Common myeloid progenitor, CD34-positive (primary cell): Measurements from ENCODE around the gene MAN2C1.
"Not testable (repeated sequence)": the region's sequence is repeated elsewhere in the genome, so short reads cannot be mapped to it uniquely, and the experiment has no call there.

Experiments
- CTCF ChIA-PET: fragments of 350-600 bp; sonication (Branson Sonifier 250); formaldehyde crosslinking; loops from one replicate; lab custom pipeline; 2021; ENCODE audit warnings: antibody characterized with exemption; lab: Charles Lee
- POLR2A ChIA-PET: fragments of 350-600 bp; sonication (Branson Sonifier 250); formaldehyde crosslinking; loops from one replicate; lab custom pipeline; 2021; ENCODE audit warnings: antibody characterized with exemption; lab: Charles Lee
- DNase-seq, 3 donors: peaks; one replicate each; pipeline versions ENCODE4 v3.0.0 to v3.0.0-alpha.2; 2013
- H3K27ac ChIP-seq, 2 experiments: 1 replicate in 1 of 2; 2 replicates in 1 of 2; pipeline ENCODE4 v1.7.0; 2013; ENCODE audit warnings: inconsistent platforms in 2 of 2, low read length in 2 of 2, mild to moderate bottlenecking in 2 of 2, low read depth in 1 of 2, moderate library complexity in 1 of 2; ENCODE audit not compliant: severe bottlenecking in 2 of 2, insufficient read depth in 1 of 2, poor library complexity in 1 of 2
- H3K27me3 ChIP-seq, 5 experiments: replicated peaks in 2 of 5; 1 replicate in 3 of 5; 2 replicates in 2 of 5; pipeline versions ENCODE4 v1.6.1 to v1.7.0; 2013; ENCODE audit warnings: low read length in 4 of 5, mild to moderate bottlenecking in 2 of 5, moderate library complexity in 2 of 5, inconsistent platforms in 1 of 5; ENCODE audit not compliant: insufficient read depth in 5 of 5, control insufficient read depth in 4 of 5
- H3K36me3 ChIP-seq, 4 experiments: 1 replicate in 2 of 4; 2 replicates in 2 of 4; pipeline versions ENCODE4 v1.6.1 to v1.7.0; 2013; ENCODE audit warnings: low read length in 3 of 4, control low read depth in 1 of 4, mild to moderate bottlenecking in 1 of 4; ENCODE audit not compliant: control insufficient read depth in 4 of 4, insufficient read depth in 4 of 4
- H3K4me1 ChIP-seq, 4 experiments: 1 replicate in 3 of 4; 2 replicates in 1 of 4; pipeline versions ENCODE4 v1.6.1 to v1.7.1; 2013; ENCODE audit warnings: low read length in 3 of 4, mild to moderate bottlenecking in 3 of 4, control low read depth in 1 of 4, inconsistent platforms in 1 of 4, moderate library complexity in 1 of 4; ENCODE audit not compliant: control insufficient read depth in 4 of 4, insufficient read depth in 4 of 4; ENCODE audit errors: control extremely low read depth in 1 of 4
- H3K4me3 ChIP-seq, 7 experiments: 1 replicate in 4 of 7; 2 replicates in 3 of 7; pipeline versions ENCODE4 v1.5.1 to v1.7.0; 2013; ENCODE audit warnings: mild to moderate bottlenecking in 7 of 7, low read length in 6 of 7, moderate library complexity in 6 of 7, inconsistent platforms in 2 of 7, low read depth in 2 of 7, control low read depth in 1 of 7; ENCODE audit not compliant: insufficient read depth in 4 of 7, control insufficient read depth in 1 of 7; ENCODE audit errors: extremely low read depth in 1 of 7
- H3K9me3 ChIP-seq, 5 experiments: 1 replicate in 4 of 5; 2 replicates in 1 of 5; pipeline versions ENCODE4 v1.6.1 to v1.7.1; 2013; ENCODE audit warnings: low read length in 4 of 5, mild to moderate bottlenecking in 2 of 5, inconsistent platforms in 1 of 5, low read depth in 1 of 5, moderate library complexity in 1 of 5; ENCODE audit not compliant: control insufficient read depth in 4 of 5, insufficient read depth in 2 of 5; ENCODE audit errors: control extremely low read depth in 1 of 5
- WGBS: methylation state at CpG from one replicate; pipeline ENCODE4 v1.1.5; 2013; ENCODE audit not compliant: insufficient coverage; 5-methylcytosine and 5-hydroxymethylcytosine counted together

MAN2C1 gene

DNA sequence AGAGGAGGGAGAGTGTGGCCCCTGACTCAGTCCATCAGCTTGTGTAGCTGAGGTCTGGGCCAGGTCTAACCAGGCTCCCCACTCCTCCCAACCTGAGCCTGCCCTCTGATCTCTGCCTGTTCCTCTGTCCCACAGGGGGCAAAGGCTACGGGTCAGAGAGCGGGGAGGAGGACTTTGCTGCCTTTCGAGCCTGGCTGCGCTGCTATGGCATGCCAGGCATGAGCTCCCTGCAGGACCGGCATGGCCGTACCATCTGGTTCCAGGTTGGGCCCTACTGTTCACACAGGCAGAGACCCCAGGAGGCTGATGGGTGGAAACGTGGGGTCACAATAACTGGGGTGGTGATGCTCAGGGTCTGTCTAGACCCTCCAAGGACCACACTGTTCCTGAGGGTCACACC lies 14.8 kb downstream of the MAN2C1 start:
- WGBS: 97% methylated on average over 7 of the region's 7 CpGs
- no peak for DNase-seq
- no peak overlapping the region for H3K27ac ChIP-seq
- H3K36me3 ChIP-seq: peaks cover 1 to 35% (median 31%) of the 10 kb centered on the region in 4 experiments
- peaks cover 0 to 5% (median 0%) of the 10 kb centered on the region in 5 experiments for H3K27me3 ChIP-seq
- peaks cover 0 to 14% (median 9%) of the 10 kb centered on the region in 4 experiments for H3K4me1 ChIP-seq
- peaks cover 0 to 27% (median 16%) of the 10 kb centered on the region in 5 experiments for H3K9me3 ChIP-seq
- CTCF ChIA-PET: interaction anchor here (0.8 to 3.9 kb wide), 2 partner anchors 12 to 14 kb away, joined by 3 to 25 read pairs; partner anchors contain the start of gene MAN2C1
- POLR2A ChIA-PET: no interaction called here
- no peak overlapping the region for H3K4me3 ChIP-seq

DNA sequence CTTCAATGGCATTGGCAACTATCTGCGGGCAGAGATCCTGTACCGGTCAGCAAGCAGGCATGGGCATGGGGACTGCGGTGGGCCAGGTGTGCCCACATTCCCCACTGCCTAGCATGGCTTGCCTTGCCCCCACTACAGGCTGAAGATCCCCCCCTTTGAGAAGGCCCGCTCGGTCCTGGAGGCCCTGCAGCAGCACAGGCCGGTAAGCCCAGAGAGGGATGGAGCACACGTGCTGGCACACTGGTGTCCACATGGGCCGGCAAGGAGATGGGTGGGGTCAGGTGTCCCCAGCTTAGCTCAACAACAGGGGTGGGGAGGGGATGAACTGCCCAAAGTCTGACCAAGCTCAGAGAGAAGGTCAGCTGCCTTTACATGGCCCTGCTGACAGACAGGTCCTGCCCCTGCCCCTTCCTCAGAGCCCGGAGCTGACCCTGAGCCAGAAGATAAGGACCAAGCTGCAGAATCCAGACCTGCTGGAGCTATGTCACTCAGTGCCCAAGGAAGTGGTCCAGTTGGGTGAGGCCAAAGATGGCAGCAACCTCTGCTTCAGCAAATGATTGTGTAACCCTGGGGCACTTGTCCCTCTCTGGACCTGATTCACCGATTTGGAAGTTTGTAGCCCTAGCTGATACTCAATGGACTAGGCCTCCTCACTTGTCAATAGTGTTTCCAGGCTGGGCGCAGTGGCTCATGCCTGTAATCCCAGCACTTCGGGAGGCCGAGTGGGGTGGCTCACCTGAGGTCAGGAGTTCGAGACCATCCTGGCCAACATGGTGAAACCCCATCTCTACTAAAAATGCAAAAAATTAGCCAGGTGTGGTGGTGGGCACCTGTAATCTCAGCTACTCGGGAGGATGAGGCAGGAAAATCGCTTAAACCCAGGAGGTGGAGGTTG lies 16.0 kb downstream of the MAN2C1 start:
- no peak for DNase-seq
- WGBS: 98% methylated on average over 14 of the region's 16 CpGs
- Histone ChIP-seq H3K9me3 (peaks cover 0 to 30% (median 19%) of the 10 kb centered on the region in 5 experiments), H3K36me3 (peaks cover 0 to 27% (median 23%) of the 10 kb centered on the region in 4 experiments), H3K27me3 (peaks cover 0 to 16% (median 4%) of the 10 kb centered on the region in 5 experiments), H3K4me3 (no peak overlapping the region), H3K27ac (no peak overlapping the region), H3K4me1 (peaks cover 0 to 26% (median 20%) of the 10 kb centered on the region in 4 experiments)
- POLR2A ChIA-PET: interaction anchor here (0.6 to 1.5 kb wide), 2 partner anchors 10 to 15 kb away, joined by 3 to 4 read pairs; no protein-coding TSS in a partner anchor
- CTCF ChIA-PET: interaction anchor here (0.6 to 3.9 kb wide), 2 partner anchors 15 to 258 kb away, joined by 3 to 25 read pairs; partner anchors contain the start of gene MAN2C1

DNA sequence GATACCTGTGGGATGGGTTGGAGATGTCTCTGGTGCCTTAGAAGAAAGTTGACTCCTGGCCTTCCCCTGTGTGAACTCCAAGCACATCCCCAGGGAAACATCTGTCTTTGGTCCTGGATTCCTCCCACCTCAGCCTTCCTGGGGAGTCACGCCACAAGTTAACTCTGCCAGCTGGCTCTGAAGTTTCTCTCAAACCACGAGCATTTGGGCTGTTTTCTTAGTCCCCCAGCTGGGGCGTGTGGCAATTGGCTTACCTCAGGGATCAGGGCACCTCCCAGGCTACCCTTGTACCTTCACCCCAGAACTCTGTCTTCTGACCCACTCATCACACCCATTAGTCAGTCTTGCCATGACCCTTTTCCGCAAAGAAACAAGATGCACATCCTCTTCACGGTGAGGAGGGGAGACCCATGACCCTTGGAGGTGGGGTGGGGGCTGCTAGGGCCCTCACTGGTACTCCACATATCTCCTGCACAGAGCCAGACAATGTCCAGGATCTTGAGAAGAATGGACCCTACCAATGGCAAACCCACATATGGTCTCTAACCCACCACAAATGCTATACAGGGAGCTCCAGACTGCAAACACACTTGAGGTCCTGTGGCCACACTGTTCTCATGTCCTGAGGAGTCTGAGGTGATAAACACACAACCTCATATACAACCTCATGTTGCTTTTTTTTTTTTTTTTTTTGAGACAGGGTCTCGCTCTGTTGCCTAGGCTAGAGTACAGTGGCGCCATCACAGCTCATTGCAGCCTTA lies 17.6 kb downstream of the MAN2C1 start:
- DNase-seq: peak in 1 of 3 donors; percentile 15
- Histone ChIP-seq H3K27me3 (peaks cover 0 to 26% (median 4%) of the 10 kb centered on the region in 5 experiments), H3K4me3 (peak overlapping the region in 1 of 7 experiments; percentile 16), H3K4me1 (peaks cover 7 to 35% (median 29%) of the 10 kb centered on the region in 4 experiments), H3K36me3 (peaks cover 0 to 19% (median 12%) of the 10 kb centered on the region in 4 experiments), H3K9me3 (peaks cover 0 to 30% (median 19%) of the 10 kb centered on the region in 5 experiments), H3K27ac (no peak overlapping the region)
- ChIA-PET CTCF (interaction anchor here (0.6 to 3.9 kb wide), 3 partner anchors 12 to 241 kb away, joined by 3 to 25 read pairs (median 3); partner anchors contain the start of gene MAN2C1), POLR2A (no interaction called here)
- WGBS: 70% methylated on average over 3 of the region's 7 CpGs

DNA sequence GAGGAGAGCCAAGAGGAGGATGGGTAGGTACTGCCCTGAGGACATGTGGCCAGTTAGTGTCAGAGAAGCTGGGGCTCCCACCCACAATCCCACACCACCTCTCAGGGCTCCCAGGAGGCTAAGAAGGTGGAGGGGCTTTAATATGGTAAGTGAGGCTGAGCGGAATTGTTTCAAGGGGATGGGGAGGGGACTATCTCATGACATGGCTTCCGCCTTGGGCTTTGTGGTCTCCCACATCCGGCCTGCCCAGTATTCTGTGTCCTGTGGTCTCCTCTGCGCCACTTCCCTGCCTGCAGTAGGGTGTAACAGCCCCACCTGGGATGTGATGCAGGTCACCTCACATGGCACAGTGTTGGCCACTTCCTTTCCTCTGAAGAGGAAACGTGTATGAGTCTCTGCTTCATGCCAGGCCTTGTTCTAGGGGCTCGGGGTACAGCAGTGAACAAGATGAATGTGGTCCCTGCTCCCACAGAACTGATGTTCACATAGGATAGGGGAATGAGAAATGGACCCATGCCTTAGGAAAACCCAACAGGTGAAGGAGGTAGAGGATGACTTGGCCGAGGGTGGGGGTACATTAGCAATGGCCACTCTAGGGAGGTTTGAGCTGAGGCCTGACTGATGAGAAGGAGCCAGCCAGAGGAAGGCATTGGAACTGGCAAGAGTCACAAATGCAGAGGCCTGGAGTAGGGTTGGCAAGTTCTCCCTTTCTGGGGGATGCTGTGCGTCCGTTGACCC lies 18.4 kb downstream of the MAN2C1 start:
- ChIA-PET CTCF (no interaction called here), POLR2A (no interaction called here)
- peaks cover 7 to 35% (median 29%) of the 10 kb centered on the region in 4 experiments for H3K4me1 ChIP-seq
- peaks cover 0 to 26% (median 4%) of the 10 kb centered on the region in 5 experiments for H3K27me3 ChIP-seq
- peaks cover 0 to 30% (median 19%) of the 10 kb centered on the region in 5 experiments for H3K9me3 ChIP-seq
- H3K36me3 ChIP-seq: peaks cover 0 to 12% (median 7%) of the 10 kb centered on the region in 4 experiments
- no peak overlapping the region for H3K27ac ChIP-seq
- no peak overlapping the region for H3K4me3 ChIP-seq
- peak; percentile 87 to 98 (median 98) for DNase-seq
- WGBS: 11% methylated on average over 7 of the region's 9 CpGs

DNA sequence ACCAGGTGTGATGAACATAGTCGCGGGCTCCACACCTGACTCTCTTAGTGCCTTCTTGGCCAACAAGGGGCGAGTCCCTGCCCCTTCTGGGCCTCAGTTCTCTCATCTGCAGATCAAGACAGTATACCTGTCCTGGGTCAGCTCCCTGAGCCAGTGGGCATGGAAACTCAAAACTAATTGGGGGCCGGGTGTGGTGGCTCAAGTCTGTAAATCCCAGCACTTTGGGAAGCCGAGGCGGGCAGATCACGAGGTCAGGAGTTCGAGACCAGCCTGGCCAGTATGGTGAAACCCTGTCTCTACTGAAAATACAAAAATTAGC lies 19.1 kb downstream of the MAN2C1 start:
- H3K27ac ChIP-seq: not testable (repeated sequence)
- peaks cover 0 to 30% (median 19%) of the 10 kb centered on the region in 5 experiments for H3K9me3 ChIP-seq

More for the DNA sequence above, 19.1 kb downstream of the MAN2C1 start:
- peak overlapping the region in 1 of 7 experiments; percentile 35 for H3K4me3 ChIP-seq
- POLR2A ChIA-PET, DNase-seq, H3K36me3 ChIP-seq: not testable (repeated sequence)
- peaks cover 0 to 26% (median 4%) of the 10 kb centered on the region in 5 experiments for H3K27me3 ChIP-seq
- CTCF ChIA-PET: interaction anchor here (2.9 kb wide), 1 partner anchor 19 kb away, joined by 11 read pairs; the partner anchor contains the start of gene MAN2C1
- peaks cover 7 to 35% (median 29%) of the 10 kb centered on the region in 4 experiments for H3K4me1 ChIP-seq
- WGBS: 92% methylated on average over 6 of the region's 8 CpGs
